ENCODE data around the gene FSTL1. TPM values are rescaled to one million over a fixed set of nuclear protein-coding genes. Genes with fewer than 3 reads are reported as not detected.

Gene FSTL1
- total RNA-seq, 1 donor from 2014 or later, result 193 TPM

DNA sequence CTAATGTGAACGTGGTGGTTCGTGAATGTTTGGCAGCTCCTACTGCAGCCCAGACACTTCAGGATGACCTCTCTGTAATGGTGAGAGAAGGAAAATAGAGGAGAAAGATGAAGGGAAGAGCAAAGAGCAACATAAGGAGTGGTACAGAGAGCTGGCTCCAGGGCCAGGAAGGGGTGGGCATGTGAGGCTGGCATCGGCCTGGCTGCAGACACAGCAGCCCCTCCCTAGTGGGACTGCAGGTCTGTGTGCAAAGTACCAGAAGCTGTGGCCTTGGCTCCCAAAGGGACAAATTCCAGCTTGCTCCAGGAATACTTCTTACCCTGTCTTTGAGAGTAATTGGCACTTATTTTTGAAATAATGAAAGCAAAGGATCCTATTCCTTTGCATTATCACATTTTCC, 10.0 kb downstream of the FSTL1 start:
- DNase-seq (ENCODE audit: low read depth), result no peak

DNA sequence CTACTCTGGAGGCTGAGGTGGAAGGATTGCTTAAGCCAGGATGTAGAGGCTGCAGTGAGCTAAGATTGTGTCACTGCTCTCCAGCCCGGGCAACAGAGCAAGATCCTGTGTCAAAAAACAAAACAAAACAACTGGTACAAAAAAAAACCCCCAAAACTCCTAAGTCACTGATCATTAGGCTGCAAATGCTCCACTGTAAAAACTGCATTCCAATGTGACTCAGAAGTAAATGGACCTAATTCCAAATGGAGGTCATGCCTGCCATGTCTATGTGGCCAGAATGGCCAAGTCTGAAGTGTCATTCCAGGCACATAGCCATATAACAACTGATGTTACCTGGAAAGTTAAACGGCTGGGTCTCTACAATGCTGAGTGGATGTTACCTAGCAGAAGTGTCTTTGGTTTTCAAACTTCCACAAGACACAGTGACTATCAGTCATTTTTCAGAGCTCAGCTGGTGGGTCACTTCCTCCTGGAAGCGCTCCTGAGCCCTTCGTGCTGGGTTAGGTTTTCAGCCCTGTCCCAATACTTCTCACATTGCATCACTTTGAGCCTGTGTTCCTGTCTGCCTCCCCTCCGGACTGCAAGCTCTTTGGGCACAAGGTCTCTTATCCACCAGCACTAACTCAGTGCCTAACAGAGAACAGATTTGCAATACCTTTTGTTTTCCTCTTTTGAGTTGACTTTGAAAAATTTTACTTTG, 10.6 kb downstream of the FSTL1 start:
- DNase-seq (ENCODE audit: low read depth), result no peak

DNA sequence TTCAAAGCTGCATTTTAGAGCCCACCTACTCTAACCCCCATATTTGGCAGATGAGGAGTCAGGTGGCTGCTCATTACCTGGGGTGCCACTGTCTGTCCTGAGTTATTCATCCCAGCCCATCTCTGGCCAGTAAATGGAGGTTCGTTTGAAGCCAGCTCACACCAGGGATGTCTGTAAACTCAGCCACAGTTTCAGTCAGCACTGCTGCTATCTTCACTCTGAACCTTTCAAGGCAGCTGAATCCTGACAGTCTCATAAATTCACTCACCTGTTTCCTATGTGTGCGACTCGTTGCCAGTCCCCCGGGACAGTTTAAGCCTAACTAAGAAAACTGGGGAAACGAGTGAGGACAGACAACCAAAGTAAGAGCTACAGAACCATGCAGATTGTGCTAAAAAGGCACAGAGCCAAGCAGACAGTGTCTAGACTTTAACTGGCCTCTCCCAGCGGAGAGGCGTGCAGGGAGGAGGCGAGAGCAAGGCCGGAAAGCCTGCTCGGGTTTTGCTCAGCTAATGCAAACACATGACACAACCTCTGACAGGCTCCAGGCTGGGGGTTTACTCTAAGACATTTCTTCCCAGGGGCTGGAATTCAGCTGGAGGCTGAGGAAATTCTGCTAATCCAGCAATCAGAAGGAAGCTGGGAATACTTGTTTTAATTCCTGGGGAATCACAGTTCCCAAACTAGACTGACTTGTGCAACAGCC, 12.0 kb downstream of the FSTL1 start:
- DNase-seq (ENCODE audit: low read depth), result no peak

DNA sequence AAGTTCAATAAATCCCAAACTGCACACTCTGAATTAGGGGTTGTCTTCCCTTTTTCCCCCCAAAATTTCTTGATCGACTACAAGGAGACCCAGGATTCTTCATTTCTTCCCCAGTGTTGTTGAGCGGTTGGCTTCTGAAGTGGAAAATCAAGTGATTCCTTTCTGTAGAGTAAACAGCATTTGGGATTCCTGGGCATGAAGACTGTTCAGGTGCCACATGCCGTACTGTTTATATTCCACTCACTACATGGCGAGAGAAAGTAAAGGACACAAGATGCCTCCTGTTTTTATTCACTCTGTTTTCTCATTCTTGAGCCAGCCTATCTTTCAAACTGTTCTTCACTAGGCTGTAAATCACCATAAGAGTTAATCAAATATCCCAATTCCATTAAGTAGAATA, 12.6 kb downstream of the FSTL1 start:
- no peak for DNase-seq (ENCODE audit: low read depth)

DNA sequence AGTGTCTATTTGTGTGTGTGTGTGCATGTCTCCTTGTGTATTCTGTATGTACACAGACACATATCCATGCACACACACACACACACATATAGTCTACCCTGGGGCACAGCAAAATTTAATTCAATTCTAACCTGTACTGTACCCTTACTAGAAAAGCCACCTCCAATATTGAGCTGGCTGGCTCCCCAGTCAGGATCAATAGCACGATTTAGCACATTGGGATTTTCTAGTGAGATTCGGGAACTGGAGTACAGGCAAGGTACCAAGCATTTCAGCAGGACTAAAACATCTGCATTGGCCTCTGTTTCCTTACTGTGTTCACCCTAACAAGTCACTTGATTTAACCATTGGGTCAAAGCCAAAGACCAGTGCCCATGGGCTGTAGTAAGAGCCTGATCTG, 13.2 kb downstream of the FSTL1 start:
- DNase-seq (ENCODE audit: low read depth), result no peak

DNA sequence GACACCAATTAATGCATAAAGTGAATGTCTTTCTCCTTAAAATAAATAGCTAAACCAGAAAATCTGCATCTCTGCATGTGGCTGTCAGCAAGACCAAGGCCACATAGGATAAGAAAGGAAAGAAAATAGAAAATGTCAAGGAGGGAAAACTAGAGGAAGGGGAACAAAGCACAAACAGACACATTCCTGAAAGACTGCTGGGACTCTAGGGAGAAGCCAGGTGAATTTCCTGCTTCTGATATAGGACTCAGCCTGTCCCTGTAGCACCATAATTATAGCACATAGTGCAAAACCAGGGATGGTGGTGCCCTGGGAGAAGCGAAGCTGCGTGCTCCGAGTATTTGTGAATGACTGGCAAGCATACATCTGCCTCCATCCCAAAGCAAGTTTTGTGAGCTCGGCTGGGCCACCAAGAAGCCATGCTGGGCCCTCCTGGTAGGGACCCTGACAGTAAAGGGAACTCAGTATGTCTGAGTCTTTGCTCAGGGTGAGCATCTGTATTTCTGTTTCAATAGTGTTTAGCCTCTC, 14.2 kb downstream of the FSTL1 start:
- no peak for DNase-seq (ENCODE audit: low read depth)

DNA sequence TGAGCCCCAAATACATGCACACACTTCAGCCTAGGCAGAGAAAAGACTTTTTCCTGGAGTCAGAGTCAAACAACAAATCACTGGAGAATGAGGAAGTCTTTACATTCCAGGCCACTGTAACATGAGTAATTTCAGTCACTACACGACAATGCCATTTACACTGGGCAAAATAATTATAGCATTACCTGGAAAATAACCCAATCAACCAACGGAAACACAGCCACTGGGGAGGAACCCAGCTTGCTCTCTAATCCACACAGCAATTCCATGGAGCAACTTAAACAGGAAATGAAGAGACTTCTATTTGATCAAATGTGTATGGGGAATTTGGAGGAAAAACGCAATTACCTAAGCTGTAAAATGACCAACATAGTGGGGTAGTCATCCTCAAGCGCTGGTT, 15.2 kb downstream of the FSTL1 start:
- no peak for DNase-seq (ENCODE audit: low read depth)

DNA sequence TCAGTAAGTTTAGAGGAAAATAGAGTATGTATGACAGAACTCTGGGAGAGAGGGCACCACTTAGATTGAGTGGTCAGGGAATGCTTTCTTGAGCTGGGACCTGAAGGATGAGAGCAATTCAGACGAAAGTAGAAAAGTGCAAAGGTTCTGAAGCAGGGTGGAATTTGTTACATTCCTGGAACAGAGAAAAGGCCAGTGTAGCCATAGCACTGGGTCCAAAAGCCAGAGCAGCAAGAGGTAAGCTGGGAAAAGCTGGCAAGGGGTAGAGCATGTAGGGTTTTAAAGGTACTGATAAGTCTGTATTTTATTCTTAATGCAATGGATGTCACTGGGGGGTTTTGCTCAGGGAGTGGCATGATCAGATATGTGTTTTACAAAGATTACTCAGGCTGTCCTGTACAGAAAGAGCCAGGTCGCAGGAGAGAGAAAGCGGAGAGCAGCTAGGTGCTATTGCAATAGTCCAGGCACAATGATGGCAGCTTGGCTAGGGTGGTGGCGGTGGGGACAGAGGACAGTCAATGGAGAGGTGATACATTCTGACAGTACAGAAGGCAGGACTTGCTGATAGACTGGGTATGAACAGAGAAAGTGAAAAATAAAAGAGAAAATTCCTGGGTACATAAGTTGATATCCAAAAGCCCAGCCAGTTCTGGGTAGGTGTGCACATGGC, 17.0 kb downstream of the FSTL1 start:
- DNase-seq (ENCODE audit: low read depth), result no peak

DNA sequence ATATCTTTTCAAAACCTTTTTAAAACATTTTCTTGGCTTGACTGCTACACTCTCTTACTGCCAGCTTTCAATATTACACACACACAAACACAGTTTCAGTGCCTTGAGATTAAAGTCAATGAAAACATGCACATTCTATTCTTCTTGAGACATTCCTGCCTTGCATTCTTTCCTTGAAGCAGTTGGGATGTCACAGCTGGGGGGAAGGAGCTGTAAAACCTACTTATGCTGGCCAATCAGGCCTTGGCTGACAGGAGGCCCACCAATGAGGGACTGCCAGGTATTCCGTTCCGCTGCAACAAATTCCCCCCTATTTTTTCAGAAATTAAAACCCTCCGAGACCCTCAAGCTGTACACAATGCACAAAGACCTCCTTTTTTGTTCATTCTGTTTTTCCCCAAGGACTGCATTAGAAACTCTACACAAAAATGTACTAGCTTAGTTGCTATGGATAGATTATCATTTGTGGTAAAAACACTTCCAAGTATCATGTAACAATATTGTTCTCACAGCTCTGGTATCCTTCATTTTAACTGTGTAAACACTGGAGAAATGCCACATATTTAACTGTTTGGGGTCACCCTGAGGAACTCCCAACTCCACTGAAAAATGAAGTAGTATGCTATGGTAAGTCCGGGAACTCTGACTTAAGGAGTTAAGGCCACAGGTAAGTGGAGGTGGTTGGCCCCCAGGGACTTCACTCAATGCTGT, 18.5 kb downstream of the FSTL1 start:
- DNase-seq (ENCODE audit: low read depth), result peak; percentile 72

DNA sequence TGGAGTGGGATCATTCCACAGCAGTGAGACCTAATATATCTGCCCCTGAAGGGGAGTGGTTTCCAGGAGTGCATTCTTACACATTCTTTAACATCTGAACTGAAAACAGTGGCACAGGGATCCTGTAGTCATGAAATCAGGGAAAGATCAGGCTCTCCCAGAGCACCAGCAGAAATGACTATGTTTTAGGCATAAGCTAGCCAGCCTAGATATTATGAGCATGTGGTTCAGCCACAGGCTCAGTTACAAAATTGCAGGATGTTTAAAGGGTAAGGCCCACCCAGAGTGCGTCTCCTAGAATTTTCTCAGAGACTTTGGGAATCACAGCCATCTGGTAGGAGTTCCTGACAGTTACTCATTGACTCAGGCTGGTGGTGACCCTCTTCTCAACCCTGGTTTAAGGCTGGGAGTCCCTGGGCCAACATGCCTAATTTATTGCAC, 20.9 kb downstream of the FSTL1 start:
- DNase-seq (ENCODE audit: low read depth), result peak; percentile 18

DNA sequence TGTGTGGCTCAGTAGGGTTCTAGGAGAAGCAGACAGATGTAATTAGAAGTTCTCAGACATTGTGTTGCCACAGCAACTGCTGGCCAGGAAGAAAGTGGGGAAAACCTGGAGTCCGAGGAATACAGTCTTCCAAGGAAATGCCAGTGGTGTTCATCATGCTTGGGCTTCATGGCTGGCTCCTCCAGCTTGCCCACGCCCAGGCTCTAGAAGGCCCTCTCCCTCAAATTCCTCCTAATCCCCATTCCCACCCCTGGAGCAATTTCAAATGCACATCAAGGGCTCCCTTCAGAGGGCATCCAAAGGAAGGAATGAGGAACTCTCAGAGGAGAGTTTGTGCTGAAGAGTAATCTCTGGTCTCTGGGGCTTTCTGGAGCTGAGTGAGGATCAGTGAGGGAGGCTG, 21.9 kb downstream of the FSTL1 start:
- no peak for DNase-seq (ENCODE audit: low read depth)

DNA sequence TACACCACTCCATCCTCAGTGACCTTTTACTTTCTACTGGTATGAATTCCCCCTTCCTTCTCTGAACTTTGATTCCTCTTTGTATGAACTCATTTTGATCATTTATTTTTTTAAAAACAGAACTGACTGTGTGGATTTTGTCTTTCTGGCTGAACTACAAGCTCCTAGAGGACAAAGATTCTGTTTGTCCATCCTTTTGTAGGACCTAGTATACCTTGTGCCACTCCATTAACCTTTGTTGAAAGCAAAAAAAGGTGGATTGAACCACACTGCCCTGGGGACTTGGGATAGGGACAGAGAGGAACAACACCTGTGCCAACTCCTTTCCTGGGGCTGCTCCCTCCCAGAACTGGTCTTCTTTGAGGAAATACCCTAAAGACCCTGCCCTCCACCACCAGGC, 23.6 kb downstream of the FSTL1 start:
- no peak for DNase-seq (ENCODE audit: low read depth)

DNA sequence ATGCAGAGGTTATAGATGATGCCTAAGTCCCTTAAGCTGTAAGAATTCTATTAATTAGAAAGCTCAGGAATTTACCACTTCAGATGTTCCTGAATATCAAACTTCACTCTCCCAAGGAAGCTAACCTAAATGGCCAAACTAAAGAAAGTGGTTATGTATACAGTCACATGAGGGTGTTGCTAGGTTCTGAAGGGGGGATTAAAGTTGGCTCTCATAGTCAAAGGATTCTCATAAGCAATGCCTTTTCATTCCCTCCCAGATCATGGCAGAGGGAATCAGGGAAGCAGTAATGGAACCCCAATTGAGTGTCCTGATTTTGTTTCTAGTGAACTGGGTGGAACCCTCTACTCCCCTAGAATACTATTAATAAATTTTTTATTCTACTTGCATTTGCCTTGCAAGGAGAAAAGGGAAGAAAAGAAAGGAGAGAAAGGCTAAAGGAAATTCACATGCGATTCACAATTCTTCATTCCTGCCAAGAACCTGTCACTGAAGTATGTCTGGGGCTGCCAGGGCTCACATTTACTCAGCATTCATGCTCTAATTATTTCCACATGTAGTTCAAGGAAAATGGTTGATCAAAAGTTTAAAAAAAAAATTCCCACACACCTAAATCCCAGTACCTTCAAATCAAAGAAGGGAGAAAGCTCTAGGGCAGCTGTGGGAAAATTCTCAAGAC, 25.1 kb downstream of the FSTL1 start:
- peak; percentile 66 for DNase-seq (ENCODE audit: low read depth)

DNA sequence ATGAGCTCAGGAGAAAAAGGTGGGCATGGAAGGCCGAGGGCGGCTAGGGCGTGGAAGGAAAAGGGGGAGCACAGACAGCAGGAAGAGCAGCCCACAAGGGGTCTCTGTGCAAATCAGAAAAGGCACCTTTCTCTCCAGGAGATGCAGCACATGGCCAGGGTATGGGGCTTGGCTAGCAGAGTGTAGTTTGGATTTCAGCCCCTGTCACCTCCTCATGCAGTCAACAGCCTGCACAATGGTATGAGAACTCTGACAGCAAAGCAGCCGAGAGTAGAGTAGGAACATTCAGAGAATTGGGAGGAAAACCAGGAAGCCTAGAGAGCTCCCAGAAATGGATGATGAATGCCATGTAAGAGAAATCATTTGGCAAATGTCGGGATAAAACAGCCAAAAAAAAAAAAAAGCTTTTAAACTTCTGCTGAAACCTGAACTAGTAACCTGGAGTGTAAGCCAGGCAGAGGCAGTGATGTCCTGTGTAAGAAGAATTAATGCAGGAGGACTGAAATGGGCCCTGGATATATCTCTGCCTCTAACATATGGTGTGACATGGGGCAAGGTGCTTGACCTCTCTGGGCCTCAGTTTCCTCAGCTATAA, 25.7 kb downstream of the FSTL1 start:
- DNase-seq (ENCODE audit: low read depth), result no peak

DNA sequence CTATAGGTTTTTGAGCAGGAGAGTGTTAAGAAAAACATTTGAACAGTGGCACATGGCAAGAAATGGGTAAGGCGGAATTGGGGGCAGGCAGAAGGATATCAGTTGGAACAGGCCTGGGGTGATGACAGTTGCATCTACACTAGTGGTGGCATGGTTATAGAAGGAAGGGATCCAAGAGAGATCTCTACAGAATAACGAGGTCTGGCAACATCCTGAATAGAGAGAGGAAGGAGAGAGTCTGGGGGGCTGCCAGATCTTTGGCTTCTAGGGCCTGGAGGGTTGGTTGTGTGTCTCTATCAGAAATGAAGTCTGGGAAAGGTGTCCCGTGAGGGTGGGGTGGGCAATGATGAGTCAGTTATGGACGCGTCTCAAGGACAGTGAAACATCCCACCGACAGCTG, 26.3 kb downstream of the FSTL1 start:
- DNase-seq (ENCODE audit: low read depth), result no peak

- no peak for DNase-seq (ENCODE audit: low read depth)
Observed at GRCh38 chr3:120423432-120423831, 27.4 kb downstream of the FSTL1 start.

- no peak for DNase-seq (ENCODE audit: low read depth)
Observed at GRCh38 chr3:120421926-120422325, 28.9 kb downstream of the FSTL1 start.

- DNase-seq (ENCODE audit: low read depth), result no peak
Observed at GRCh38 chr3:120420928-120421551, 29.8 kb downstream of the FSTL1 start.

GRCh38 chr3:120420360-120420759, 30.4 kb downstream of the FSTL1 start:
- no peak for DNase-seq (ENCODE audit: low read depth)

- DNase-seq (ENCODE audit: low read depth), result no peak
Observed at GRCh38 chr3:120419797-120420196, 31.0 kb downstream of the FSTL1 start.
